T-helper 2 cell treated with Interferon-gamma antibody and Interleukin-4, amounts not matched to agents 5 μg/mL and 100 μg/mL, for 36 hours (primary cell): Measurements from ENCODE around the gene NINJ2.

Experiments used
- DNase-seq: peaks from one replicate; pipeline ENCODE4 v3.0.0; 2021; ENCODE audit warnings: low spot score
- H3K27ac Mint-ChIP-seq: one replicate; pipeline ENCODE4 v1.8.0; 2021; ENCODE audit warnings: mild to moderate bottlenecking, mixed read lengths
- H3K27me3 Mint-ChIP-seq: one replicate; pipeline ENCODE4 v1.8.0; 2021; ENCODE audit warnings: low read depth, mixed read lengths
- H3K36me3 Mint-ChIP-seq: one replicate; pipeline ENCODE4 v1.8.0; 2021; ENCODE audit warnings: low read depth, mixed read lengths
- H3K4me1 Mint-ChIP-seq: one replicate; pipeline ENCODE4 v1.8.0; 2021; ENCODE audit warnings: low read depth, mixed read lengths
- H3K4me3 Mint-ChIP-seq: one replicate; pipeline ENCODE4 v1.8.0; 2022; ENCODE audit warnings: mild to moderate bottlenecking, moderate library complexity, mixed read lengths
- H3K9me3 Mint-ChIP-seq: one replicate; pipeline ENCODE4 v1.8.0; 2021; ENCODE audit warnings: mixed read lengths

Gene NINJ2

GRCh38 chr12:526089-526488, 137.2 kb downstream of the NINJ2 start:
- H3K27me3 Mint-ChIP-seq: no peaks in the 10 kb centered on the region
- H3K27ac Mint-ChIP-seq: no peak overlapping the region
- H3K36me3 Mint-ChIP-seq: no peaks in the 10 kb centered on the region
- H3K4me1 Mint-ChIP-seq: no peaks in the 10 kb centered on the region
- no peaks in the 10 kb centered on the region for H3K9me3 Mint-ChIP-seq
- no peak for DNase-seq
- no peak overlapping the region for H3K4me3 Mint-ChIP-seq

- no peaks in the 10 kb centered on the region for H3K9me3 Mint-ChIP-seq
- no peaks in the 10 kb centered on the region for H3K36me3 Mint-ChIP-seq
- peaks cover 5% of the 10 kb centered on the region for H3K27me3 Mint-ChIP-seq
- H3K27ac Mint-ChIP-seq: no peak overlapping the region
- no peaks in the 10 kb centered on the region for H3K4me1 Mint-ChIP-seq
- H3K4me3 Mint-ChIP-seq: no peak overlapping the region
- no peak for DNase-seq
These were observed 138.9 kb downstream of the NINJ2 start for GRCh38 chr12:524167-524951.

GRCh38 chr12:522692-523378, 140.4 kb downstream of the NINJ2 start:
- no peak for DNase-seq
- H3K27ac Mint-ChIP-seq: no peak overlapping the region
- H3K4me3 Mint-ChIP-seq: no peak overlapping the region
- H3K4me1 Mint-ChIP-seq: no peaks in the 10 kb centered on the region
- peaks cover 10% of the 10 kb centered on the region for H3K27me3 Mint-ChIP-seq
- no peaks in the 10 kb centered on the region for H3K36me3 Mint-ChIP-seq
- H3K9me3 Mint-ChIP-seq: no peaks in the 10 kb centered on the region

- H3K9me3 Mint-ChIP-seq: no peaks in the 10 kb centered on the region
- H3K27me3 Mint-ChIP-seq: peaks cover 10% of the 10 kb centered on the region
- H3K27ac Mint-ChIP-seq: no peak overlapping the region
- no peaks in the 10 kb centered on the region for H3K4me1 Mint-ChIP-seq
- no peaks in the 10 kb centered on the region for H3K36me3 Mint-ChIP-seq
- DNase-seq: no peak
- H3K4me3 Mint-ChIP-seq: no peak overlapping the region
These were observed 143.1 kb downstream of the NINJ2 start for GRCh38 chr12:520119-520518.

- H3K4me1 Mint-ChIP-seq: no peaks in the 10 kb centered on the region
- H3K36me3 Mint-ChIP-seq: no peaks in the 10 kb centered on the region
- H3K27me3 Mint-ChIP-seq: peaks cover 10% of the 10 kb centered on the region
- H3K27ac Mint-ChIP-seq: no peak overlapping the region
- DNase-seq: no peak
- no peak overlapping the region for H3K4me3 Mint-ChIP-seq
- H3K9me3 Mint-ChIP-seq: no peaks in the 10 kb centered on the region
These were observed 145.7 kb downstream of the NINJ2 start for GRCh38 chr12:517538-517937.
